ENCODE results near the gene CAND1.

The CAND1 gene

DNA sequence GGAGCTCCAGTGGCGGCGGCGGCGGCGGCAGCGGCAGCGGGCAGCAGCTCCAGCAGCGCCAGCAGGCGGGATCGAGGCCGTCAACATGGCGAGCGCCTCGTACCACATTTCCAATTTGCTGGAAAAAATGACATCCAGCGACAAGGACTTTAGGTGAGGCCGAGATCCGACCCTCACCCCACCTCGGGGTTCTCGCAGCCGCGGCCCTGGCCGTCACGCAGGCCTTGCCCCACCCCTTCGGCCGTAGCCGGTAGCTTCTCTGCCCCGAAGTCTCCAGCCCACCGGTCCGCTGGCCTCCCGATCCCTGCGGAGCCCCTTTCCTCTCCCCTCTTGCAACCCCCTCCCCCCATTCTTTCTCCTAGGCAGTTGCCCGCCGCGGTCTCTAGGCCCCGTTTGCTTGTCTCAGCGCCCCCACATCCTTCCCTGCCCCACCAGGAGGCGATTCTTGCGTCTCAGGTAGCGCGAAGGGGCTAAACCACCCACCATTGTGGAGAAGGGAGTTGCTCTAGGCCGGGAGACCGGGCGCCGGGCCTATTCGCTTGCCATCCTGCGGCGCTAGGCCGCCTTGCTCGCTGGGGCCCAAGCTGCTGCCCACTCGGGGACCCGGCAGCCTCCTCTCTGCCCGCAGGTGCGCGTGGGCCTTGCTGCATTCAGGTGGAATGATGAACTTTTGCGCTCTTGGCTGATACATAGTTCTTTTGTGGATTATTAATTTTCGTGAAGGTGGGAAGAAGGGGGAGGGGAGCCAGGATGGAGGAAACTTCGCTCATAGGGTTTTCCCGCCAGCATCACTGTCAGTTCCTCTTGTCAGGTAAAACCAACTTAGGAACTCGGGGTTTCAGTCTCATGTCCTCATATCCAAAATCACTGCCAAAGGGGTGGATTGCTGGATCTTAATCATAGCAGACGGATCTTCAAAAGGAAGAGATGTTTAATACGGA is 745 bp downstream of the CAND1 start:
- Histone ChIP-seq H3K79me2 (peaks cover 25% of the 10 kb centered on the region), H3K27ac (peak overlapping the region; percentile 96), H2AFZ (peak overlapping the region; percentile 83), H3K9me3 (ENCODE audit: control insufficient read depth, low read length) (no peaks in the 10 kb centered on the region), H3K9ac (peak overlapping the region; percentile 97), H3K4me2 (ENCODE audit: low read length) (peak overlapping the region; percentile 76), H3K4me3 (ENCODE audit: low read depth, low read length) (peak overlapping the region; percentile 69), H3K27me3 (ENCODE audit: control insufficient read depth, insufficient read depth, low read length) (no peaks in the 10 kb centered on the region), H3K36me3 (ENCODE audit: control insufficient read depth, insufficient read depth, low read length) (no peaks in the 10 kb centered on the region), H3K4me1 (peaks cover 18% of the 10 kb centered on the region)
- TF ChIP-seq CTCF (IDR thresholded peaks at IDR 0.05), result peak; percentile 30

DNA sequence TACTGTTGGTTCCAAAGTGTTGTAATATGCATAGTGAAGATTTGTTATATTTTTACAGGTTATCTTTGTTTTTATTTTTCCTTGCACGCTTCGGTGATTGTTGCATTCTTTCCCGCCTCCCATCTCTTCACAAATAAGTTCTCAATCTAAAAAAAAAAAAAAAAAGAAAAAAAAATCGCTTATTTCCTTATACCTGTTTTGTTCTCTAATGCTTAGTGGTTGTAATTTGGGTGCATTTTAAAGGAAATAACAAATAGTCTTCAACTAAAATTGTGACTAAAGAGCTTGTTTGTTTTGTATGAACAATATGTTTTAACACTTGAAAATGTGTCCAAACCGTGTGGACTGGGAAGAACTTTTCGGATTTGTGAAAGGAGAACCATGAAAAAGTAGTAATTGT is 1.5 kb downstream of the CAND1 start:
- Histone ChIP-seq H3K4me3 (ENCODE audit: low read depth, low read length) (peak overlapping the region; percentile 69), H3K4me2 (ENCODE audit: low read length) (peak overlapping the region; percentile 76), H3K36me3 (ENCODE audit: control insufficient read depth, insufficient read depth, low read length) (no peaks in the 10 kb centered on the region), H2AFZ (no peak overlapping the region), H3K27ac (peak overlapping the region; percentile 96), H3K9ac (no peak overlapping the region), H3K9me3 (ENCODE audit: control insufficient read depth, low read length) (no peaks in the 10 kb centered on the region), H3K79me2 (peaks cover 31% of the 10 kb centered on the region), H3K4me1 (peaks cover 21% of the 10 kb centered on the region), H3K27me3 (ENCODE audit: control insufficient read depth, insufficient read depth, low read length) (no peaks in the 10 kb centered on the region)
- TF ChIP-seq CTCF (IDR thresholded peaks at IDR 0.05), result no peak

- peaks cover 21% of the 10 kb centered on the region for H3K4me1 ChIP-seq
Measured at GRCh38 chr12:67271976-67272375, 2.8 kb downstream of the CAND1 start.

DNA sequence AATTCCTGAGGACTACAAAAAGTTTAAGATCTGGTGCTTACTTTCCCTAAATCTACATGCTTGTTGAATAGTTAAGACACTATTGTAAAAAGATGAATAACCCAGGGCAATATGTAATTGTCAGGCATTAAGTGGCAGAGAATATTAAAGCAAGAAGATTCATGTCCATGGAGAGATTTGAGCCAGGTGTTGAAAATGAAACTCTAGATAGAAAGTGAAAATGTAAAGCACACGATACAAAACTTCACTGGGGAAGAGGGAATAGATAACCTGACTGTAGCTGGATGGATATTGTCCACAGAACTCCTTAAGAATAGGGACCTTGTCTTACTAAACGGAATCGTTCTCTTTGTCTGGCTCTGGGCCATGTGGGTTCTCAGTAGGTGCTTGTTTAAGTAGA is 5.0 kb downstream of the CAND1 start:
- H3K4me2 ChIP-seq (ENCODE audit: low read length), result no peak overlapping the region
- no peaks in the 10 kb centered on the region for H3K9me3 ChIP-seq (ENCODE audit: control insufficient read depth, low read length)
- no peaks in the 10 kb centered on the region for H3K27me3 ChIP-seq (ENCODE audit: control insufficient read depth, insufficient read depth, low read length)
- no peak overlapping the region for H3K9ac ChIP-seq
- H3K79me2 ChIP-seq, result peaks cover 60% of the 10 kb centered on the region
- no peak overlapping the region for H2AFZ ChIP-seq
- H3K36me3 ChIP-seq (ENCODE audit: control insufficient read depth, insufficient read depth, low read length), result no peaks in the 10 kb centered on the region
- no peak overlapping the region for H3K4me3 ChIP-seq (ENCODE audit: low read depth, low read length)
- no peak for TF ChIP-seq CTCF (IDR thresholded peaks at IDR 0.05)
- H3K27ac ChIP-seq, result no peak overlapping the region
- H3K4me1 ChIP-seq, result peaks cover 16% of the 10 kb centered on the region

More at GRCh38 chr12:67271976-67272375, 2.8 kb downstream of the CAND1 start:
- peak overlapping the region; percentile 7 for H3K27ac ChIP-seq
- H2AFZ ChIP-seq, result no peak overlapping the region
- H3K4me2 ChIP-seq (ENCODE audit: low read length), result no peak overlapping the region
- no peaks in the 10 kb centered on the region for H3K36me3 ChIP-seq (ENCODE audit: control insufficient read depth, insufficient read depth, low read length)
- no peak overlapping the region for H3K4me3 ChIP-seq (ENCODE audit: low read depth, low read length)
- no peak for TF ChIP-seq CTCF (IDR thresholded peaks at IDR 0.05)
- H3K9me3 ChIP-seq (ENCODE audit: control insufficient read depth, low read length), result no peaks in the 10 kb centered on the region
- H3K79me2 ChIP-seq, result peaks cover 42% of the 10 kb centered on the region
- H3K9ac ChIP-seq, result no peak overlapping the region
- H3K27me3 ChIP-seq (ENCODE audit: control insufficient read depth, insufficient read depth, low read length), result no peaks in the 10 kb centered on the region
